ENCODE results near the gene KLHL29.

Gene KLHL29

GRCh38 chr2:23583467-23583866, 198.5 kb downstream of the KLHL29 start:
- no peak for DNase-seq

GRCh38 chr2:23584054-23584745, 199.2 kb downstream of the KLHL29 start:
- no peak for DNase-seq

- no peak for DNase-seq
Measured at GRCh38 chr2:23585273-23586170, 200.5 kb downstream of the KLHL29 start.

- DNase-seq: no peak
Measured at GRCh38 chr2:23586741-23587306, 201.8 kb downstream of the KLHL29 start.

GRCh38 chr2:23587341-23587880, 202.4 kb downstream of the KLHL29 start:
- DNase-seq: no peak

GRCh38 chr2:23588106-23588505, 203.1 kb downstream of the KLHL29 start:
- no peak for DNase-seq

- DNase-seq: no peak
Measured at GRCh38 chr2:23588508-23589201, 203.7 kb downstream of the KLHL29 start.

GRCh38 chr2:23589220-23589647, 204.3 kb downstream of the KLHL29 start:
- DNase-seq: no peak

GRCh38 chr2:23589739-23590138, 204.8 kb downstream of the KLHL29 start:
- DNase-seq: no peak

- DNase-seq: no peak
Measured at GRCh38 chr2:23590241-23590869, 205.4 kb downstream of the KLHL29 start.

GRCh38 chr2:23591111-23591510, 206.1 kb downstream of the KLHL29 start:
- DNase-seq: no peak

- no peak for DNase-seq
Measured at GRCh38 chr2:23592061-23592685, 207.2 kb downstream of the KLHL29 start.

- DNase-seq: no peak
Measured at GRCh38 chr2:23592898-23593751, 208.1 kb downstream of the KLHL29 start.

- DNase-seq: no peak
Measured at GRCh38 chr2:23593752-23594459, 208.9 kb downstream of the KLHL29 start.

GRCh38 chr2:23594460-23594825, 209.5 kb downstream of the KLHL29 start:
- no peak for DNase-seq

- DNase-seq: no peak
Measured at GRCh38 chr2:23595021-23595420, 210.0 kb downstream of the KLHL29 start.

GRCh38 chr2:23595601-23596251, 210.7 kb downstream of the KLHL29 start:
- DNase-seq: no peak

GRCh38 chr2:23596316-23596885, 211.4 kb downstream of the KLHL29 start:
- no peak for DNase-seq

GRCh38 chr2:23597687-23598086, 212.7 kb downstream of the KLHL29 start:
- no peak for DNase-seq
